Body of pancreas (tissue), 4 donors: Measurements from ENCODE around the gene RIPK4. TPM values are rescaled to one million over a fixed set of nuclear protein-coding genes. Genes with fewer than 3 reads are reported as not detected.

Source experiments
- ATAC-seq: fragments of 150-250 bp; one replicate; pipeline ENCODE4 v1.9.1; 2016
- DNase-seq, 4 donors: peaks; one replicate each; pipeline ENCODE4 v3.0.0-alpha.2; 2019
- H3K27ac ChIP-seq, 4 donors: fragments of 200-600 bp; sonication (generic); 1 replicate in 3 of 4; 2 replicates in 1 of 4; pipeline versions ENCODE4 v1.5.1 to v1.6.1; 2016 to 2019; ENCODE audit warnings: mild to moderate bottlenecking in 1 of 4, mixed read lengths in 1 of 4, moderate library complexity in 1 of 4
- H3K27me3 ChIP-seq, 2 donors: fragments of 200-600 bp; sonication (generic); one replicate each; pipeline ENCODE4 v1.6.0; 2016; ENCODE audit warnings: mild to moderate bottlenecking in 1 of 2
- H3K36me3 ChIP-seq, 2 donors: fragments of 200-600 bp; sonication (generic); replicated peaks in 1 of 2; 2 replicates each; pipeline ENCODE4 v1.5.1; 2016; ENCODE audit warnings: low read depth in 2 of 2; ENCODE audit not compliant: insufficient read depth in 1 of 2
- H3K4me1 ChIP-seq: fragments of 200-600 bp; sonication (generic); one replicate; pipeline ENCODE4 v1.6.0; 2016
- H3K4me3 ChIP-seq, 2 donors: fragments of 200-600 bp; sonication (generic); 1 replicate in 1 of 2; 2 replicates in 1 of 2; pipeline ENCODE4 v1.5.1; 2016 to 2019
- H3K9me3 ChIP-seq, 3 donors: fragments of 200-600 bp; sonication (generic); 1 replicate in 2 of 3; 2 replicates in 1 of 3; pipeline ENCODE4 v1.5.1; 2016
- CTCF ChIP-seq, 7 experiments: fragments of 450-650 bp in 4 of 7; fragments of 200-600 bp in 3 of 7; sonication (generic) in 3 of 7; IDR thresholded peaks; one replicate each; pipeline ENCODE4 v1.5.1; 2016 to 2019; ENCODE audit warnings: antibody characterized with exemption in 7 of 7
- POLR2A ChIP-seq, 3 donors: fragments of 450-650 bp; IDR thresholded peaks; one replicate each; pipeline ENCODE4 v1.6.1; 2016; ENCODE audit warnings: antibody characterized with exemption in 3 of 3, mild to moderate bottlenecking in 2 of 3
- WGBS, 2 donors: methylation state at CpG; one replicate each; pipeline ENCODE4 v1.1.5; 2017; 5-methylcytosine and 5-hydroxymethylcytosine counted together
- intact Hi-C: fragments of 100-400 bp; cut with DNase I; formaldehyde crosslinking; loops from one replicate; pipeline ENCODE4 v1.15.1; 2023
- total RNA-seq, 2 donors: library from RNA; depleted of rRNA; stranded (reverse); fragments of >200 nt; gene quantifications; one replicate each; pipeline ENCODE4 v1.1.0, GENCODE V29; 2016

RIPK4 gene
- total RNA-seq, 2 donors from 2014 or later, result 14.5 to 18.1 TPM

- Histone ChIP-seq H3K27ac (no peak overlapping the region), H3K4me3 (no peak overlapping the region), H3K27me3 (no peaks in the 10 kb centered on the region), H3K36me3 (peaks cover 3 to 35% of the 10 kb centered on the region in 2 donors), H3K4me1 (peaks cover 20% of the 10 kb centered on the region), H3K9me3 (no peaks in the 10 kb centered on the region)
- WGBS, 2 donors, result 88 to 92% methylated on average over 20 of the region's 20 CpGs
- DNase-seq (no peak), ATAC-seq (no peak)
- intact Hi-C loops, result no loop called here
- TF ChIP-seq CTCF (IDR thresholded peaks at IDR 0.05) (no peak), POLR2A (IDR thresholded peaks at IDR 0.05) (no peak)
Measured at GRCh38 chr21:41747943-41748738, 18.7 kb downstream of the RIPK4 start.

GRCh38 chr21:41746744-41747006, 20.2 kb downstream of the RIPK4 start:
- no peak for ATAC-seq
- Histone ChIP-seq H3K4me3 (no peak overlapping the region), H3K27me3 (no peaks in the 10 kb centered on the region), H3K4me1 (peaks cover 10% of the 10 kb centered on the region), H3K9me3 (no peaks in the 10 kb centered on the region), H3K36me3 (peaks cover 11 to 45% of the 10 kb centered on the region in 2 donors), H3K27ac (no peak overlapping the region)
- no peak for DNase-seq
- intact Hi-C loops, result no loop called here
- TF ChIP-seq POLR2A (IDR thresholded peaks at IDR 0.05) (no peak), CTCF (IDR thresholded peaks at IDR 0.05) (no peak)
- WGBS, 2 donors, result 86 to 87% methylated on average over 6 to 8 of the region's 8 CpGs

- Histone ChIP-seq H3K27me3 (no peaks in the 10 kb centered on the region), H3K4me1 (peaks cover 4% of the 10 kb centered on the region), H3K27ac (no peak overlapping the region), H3K36me3 (peaks cover 17 to 50% of the 10 kb centered on the region in 2 donors), H3K9me3 (no peaks in the 10 kb centered on the region), H3K4me3 (no peak overlapping the region)
- no peak for TF ChIP-seq CTCF (IDR thresholded peaks at IDR 0.05)
- ATAC-seq, result no peak
- 93 to 96% methylated on average over 9 to 19 of the region's 34 CpGs for WGBS, 2 donors
- no peak for DNase-seq
- intact Hi-C loops, result no loop called here
Measured at GRCh38 chr21:41745971-41746743, 20.7 kb downstream of the RIPK4 start.

GRCh38 chr21:41745026-41745820, 21.6 kb downstream of the RIPK4 start:
- no peak for DNase-seq
- TF ChIP-seq CTCF (IDR thresholded peaks at IDR 0.05) (no peak), POLR2A (IDR thresholded peaks at IDR 0.05) (no peak)
- no peak for ATAC-seq
- Histone ChIP-seq H3K4me3 (no peak overlapping the region), H3K36me3 (peaks cover 20 to 59% of the 10 kb centered on the region in 2 donors), H3K27ac (no peak overlapping the region), H3K9me3 (no peaks in the 10 kb centered on the region), H3K4me1 (no peaks in the 10 kb centered on the region), H3K27me3 (no peaks in the 10 kb centered on the region)
- 91 to 94% methylated on average over 22 to 25 of the region's 25 CpGs for WGBS, 2 donors
- intact Hi-C loops, result no loop called here
